ENCODE data around the gene FRK.
"Not testable (repeated sequence)": the region's sequence is repeated elsewhere in the genome, so short reads cannot be mapped to it uniquely, and the experiment has no call there.

The FRK gene

GRCh38 chr6:115947966-115948541, 112.6 kb downstream of the FRK start:
- no peak for DNase-seq (ENCODE audit: low read depth in 2 of 3, low spot score in 1 of 3)

GRCh38 chr6:115945812-115946211, 114.9 kb downstream of the FRK start:
- DNase-seq (ENCODE audit: low read depth in 2 of 3, low spot score in 1 of 3): no peak

DNA sequence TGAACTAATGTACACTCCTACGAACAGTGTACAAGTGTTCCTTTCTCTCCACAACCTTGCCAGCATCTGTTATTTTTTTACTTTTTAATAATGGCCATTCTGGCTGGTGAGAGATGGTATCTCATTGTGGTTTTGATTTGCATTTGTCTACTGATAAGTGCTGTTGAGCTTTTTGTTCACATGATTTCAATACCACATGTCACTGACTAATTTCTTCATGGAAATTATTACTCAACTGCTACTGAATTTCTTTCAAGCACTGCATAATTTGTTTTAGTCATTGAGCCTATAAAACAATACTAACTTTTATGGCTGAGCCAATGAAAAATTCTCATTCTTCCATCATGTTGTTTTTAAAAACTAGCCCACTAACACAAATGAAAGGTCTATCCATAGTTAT, 115.4 kb downstream of the FRK start:
- no peak for DNase-seq (ENCODE audit: low read depth in 2 of 3, low spot score in 1 of 3)

DNA sequence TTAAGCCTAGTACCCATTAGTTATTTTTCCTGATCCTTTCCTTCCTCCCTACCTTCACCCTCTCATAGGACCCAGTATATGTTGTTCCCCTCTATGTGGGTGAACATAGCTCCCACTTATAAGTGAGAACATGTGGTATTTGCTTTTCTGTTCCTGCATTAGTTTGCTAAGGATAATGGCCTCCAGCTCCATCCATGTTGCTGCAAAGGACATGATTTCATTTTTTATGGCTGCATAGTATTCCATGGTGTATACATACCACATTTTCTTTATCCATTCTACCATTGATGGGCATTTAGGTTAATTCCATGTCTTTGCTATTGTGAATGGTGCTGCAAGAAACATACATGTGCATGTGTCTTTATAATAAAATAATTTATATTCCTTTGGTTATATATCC, 115.9 kb downstream of the FRK start:
- not testable (repeated sequence) for DNase-seq (ENCODE audit: low read depth in 2 of 3, low spot score in 1 of 3)

- DNase-seq (ENCODE audit: low read depth in 2 of 3, low spot score in 1 of 3): not testable (repeated sequence)
Measured at GRCh38 chr6:115937502-115937901, 123.2 kb downstream of the FRK start.

DNA sequence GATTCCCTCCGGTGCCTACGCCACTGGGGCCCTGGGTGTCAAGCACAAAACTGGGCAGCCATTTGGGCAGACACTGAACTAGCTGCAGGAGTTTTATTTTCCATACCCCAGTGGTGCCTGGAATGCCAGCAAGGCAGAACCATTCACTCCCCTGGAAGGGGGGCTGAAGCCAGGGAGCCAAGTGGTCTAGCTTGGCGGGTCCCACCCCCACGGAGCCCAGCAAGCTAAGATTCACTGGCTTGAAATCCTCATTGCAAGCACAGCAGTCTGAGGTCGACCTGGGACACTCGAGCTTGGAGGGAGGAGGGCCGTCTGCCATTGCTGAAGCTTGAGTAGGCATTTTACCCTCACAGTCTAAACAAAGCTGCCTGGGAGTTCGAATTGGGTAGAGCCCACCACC, 125.3 kb downstream of the FRK start:
- no peak for DNase-seq (ENCODE audit: low read depth in 2 of 3, low spot score in 1 of 3)

GRCh38 chr6:115934829-115935228, 125.9 kb downstream of the FRK start:
- DNase-seq (ENCODE audit: low read depth in 2 of 3, low spot score in 1 of 3): no peak

DNA sequence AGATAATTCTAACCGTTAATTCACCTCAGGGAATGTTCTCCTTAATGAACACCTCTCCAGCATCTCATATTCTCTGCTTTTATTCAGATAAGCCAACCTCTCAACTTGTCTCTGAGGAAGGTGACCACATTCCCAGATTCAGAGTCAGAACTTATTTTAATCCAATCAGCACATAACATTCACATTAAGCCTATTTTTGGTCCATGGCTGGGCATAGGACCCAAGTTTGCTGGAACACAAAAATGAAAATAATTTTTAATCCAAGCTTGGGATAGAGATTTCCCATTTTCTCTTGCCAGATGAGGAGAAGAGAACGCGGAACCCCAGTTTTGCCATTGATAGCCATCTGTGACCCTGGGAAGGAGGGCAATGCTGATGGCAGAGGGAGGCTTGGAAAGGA, 126.5 kb downstream of the FRK start:
- DNase-seq (ENCODE audit: low read depth in 2 of 3, low spot score in 1 of 3): no peak

GRCh38 chr6:115932481-115932880, 128.2 kb downstream of the FRK start:
- no peak for DNase-seq (ENCODE audit: low read depth in 2 of 3, low spot score in 1 of 3)

- not testable (repeated sequence) for DNase-seq (ENCODE audit: low read depth in 2 of 3, low spot score in 1 of 3)
Measured at GRCh38 chr6:115928000-115928399, 132.7 kb downstream of the FRK start.

- no peak for DNase-seq (ENCODE audit: low read depth in 2 of 3, low spot score in 1 of 3)
Measured at GRCh38 chr6:115922971-115923370, 137.7 kb downstream of the FRK start.

DNA sequence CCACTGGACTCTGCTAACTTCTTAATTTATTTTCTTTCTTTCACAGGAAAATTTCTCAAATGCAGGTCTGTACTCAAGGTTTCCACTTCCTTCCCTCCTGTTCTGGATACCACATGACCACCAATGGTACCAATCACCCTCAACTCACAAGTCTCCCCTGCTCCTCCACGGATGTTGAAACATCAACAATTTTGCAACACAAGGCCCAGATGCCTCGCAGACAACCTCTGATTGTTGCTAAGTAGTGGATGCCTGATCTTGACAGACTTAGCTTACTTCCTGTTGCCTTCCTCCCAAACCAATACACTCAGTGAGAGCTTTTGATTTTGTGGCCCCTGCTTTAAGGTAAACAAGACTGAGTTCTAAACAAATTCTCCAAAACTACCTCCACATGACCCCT, 146.6 kb downstream of the FRK start:
- no peak for DNase-seq (ENCODE audit: low read depth in 2 of 3, low spot score in 1 of 3)

GRCh38 chr6:115909923-115910546, 150.7 kb downstream of the FRK start:
- DNase-seq (ENCODE audit: low read depth in 2 of 3, low spot score in 1 of 3): no peak

- no peak for DNase-seq (ENCODE audit: low read depth in 2 of 3, low spot score in 1 of 3)
Measured at GRCh38 chr6:115908906-115909559, 151.7 kb downstream of the FRK start.

- DNase-seq (ENCODE audit: low read depth in 2 of 3, low spot score in 1 of 3): no peak
Measured at GRCh38 chr6:115905471-115905870, 155.2 kb downstream of the FRK start.

GRCh38 chr6:115902436-115902835, 158.3 kb downstream of the FRK start:
- DNase-seq (ENCODE audit: low read depth in 2 of 3, low spot score in 1 of 3): no peak

DNA sequence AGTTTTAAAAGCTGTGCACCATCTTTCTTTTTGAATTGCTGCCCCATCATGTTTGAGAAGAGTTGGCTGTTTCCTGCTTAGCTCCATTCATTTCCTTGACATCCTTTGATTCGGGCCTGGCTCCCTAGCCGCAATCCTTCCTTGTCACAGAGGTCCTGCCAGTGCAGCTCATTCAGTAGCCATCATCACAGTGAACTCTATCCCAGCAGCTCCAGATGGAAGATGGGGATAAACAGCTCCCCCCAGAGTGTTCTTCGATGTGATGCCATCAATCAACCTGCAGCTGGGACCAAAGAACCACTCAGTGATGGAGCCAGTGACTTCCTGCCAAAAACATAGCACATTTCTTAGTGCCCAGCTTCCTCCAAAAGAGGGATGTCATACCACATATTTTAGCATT, 158.8 kb downstream of the FRK start:
- no peak for DNase-seq (ENCODE audit: low read depth in 2 of 3, low spot score in 1 of 3)

DNA sequence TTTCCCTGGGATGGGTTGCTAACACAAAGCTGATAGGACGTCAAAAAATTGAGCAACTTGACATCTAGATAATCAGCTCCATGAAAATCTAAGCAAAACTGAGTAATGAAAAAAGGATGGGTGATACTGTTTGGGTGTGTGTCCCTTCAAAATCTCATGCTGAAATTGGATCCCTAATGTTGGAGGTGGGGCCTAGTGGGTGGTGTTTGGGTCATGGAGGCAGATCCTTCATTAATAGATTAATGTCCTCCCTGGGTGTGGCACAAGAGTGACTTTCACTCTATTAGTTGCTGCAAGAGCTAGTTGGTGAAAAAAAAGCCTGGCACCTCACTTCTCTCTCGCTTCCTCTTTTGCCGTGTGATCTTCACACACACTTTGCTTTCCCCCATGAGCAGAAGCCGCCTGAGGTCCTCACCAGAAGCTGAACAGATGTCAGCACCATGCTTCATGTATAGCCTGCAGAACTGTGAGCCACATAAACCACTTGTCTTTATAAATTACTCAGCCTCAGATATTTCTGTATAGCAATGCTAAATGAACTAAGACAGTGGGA, 160.9 kb downstream of the FRK start:
- DNase-seq (ENCODE audit: low read depth in 2 of 3, low spot score in 1 of 3): no peak

- no peak for DNase-seq (ENCODE audit: low read depth in 2 of 3, low spot score in 1 of 3)
Measured at GRCh38 chr6:115898246-115898645, 162.4 kb downstream of the FRK start.

GRCh38 chr6:115896538-115897129, 164.1 kb downstream of the FRK start:
- peak in 1 of 3 donors; percentile 10 for DNase-seq (ENCODE audit: low read depth in 2 of 3, low spot score in 1 of 3)

DNA sequence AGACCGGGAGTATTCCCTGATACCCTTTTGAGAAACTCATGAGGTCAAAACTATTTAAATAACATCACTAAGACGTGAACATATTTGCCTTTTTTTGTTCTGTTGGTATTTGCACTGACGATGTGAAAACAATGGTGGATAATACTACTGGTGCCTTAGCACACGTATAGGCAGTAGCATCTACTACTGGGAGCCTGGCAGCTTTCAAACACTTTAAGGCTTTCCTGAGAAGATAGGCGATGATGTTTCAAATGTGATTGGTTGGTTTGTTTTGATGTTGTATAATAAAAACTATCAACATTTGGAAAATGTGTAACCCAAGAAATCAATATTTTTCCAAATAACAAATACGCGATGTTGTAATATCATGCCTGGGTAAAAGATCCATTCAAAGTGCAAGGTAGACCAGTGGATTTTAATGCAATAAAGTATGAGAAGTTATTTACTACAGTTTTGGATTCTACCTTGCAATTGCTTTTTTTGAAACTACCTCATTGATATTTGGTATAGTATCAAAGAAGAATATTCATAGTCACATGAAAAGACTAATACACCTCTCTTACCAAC, 166.2 kb downstream of the FRK start:
- DNase-seq (ENCODE audit: low read depth in 2 of 3, low spot score in 1 of 3): no peak

- DNase-seq (ENCODE audit: low read depth in 2 of 3, low spot score in 1 of 3): no peak
Measured at GRCh38 chr6:115891750-115892149, 168.9 kb downstream of the FRK start.
